Erythroblast (primary cell): ENCODE results near the gene ATG2B.

Source experiments
- GATA1 ChIP-seq: IDR thresholded peaks from 2 replicates; pipeline ENCODE4 v1.6.1; 2011; ENCODE audit warnings: low read depth, mild to moderate bottlenecking, control low read depth, low read length, moderate library complexity
- POLR2A ChIP-seq: IDR thresholded peaks from 2 replicates; pipeline ENCODE4 v1.6.1; 2011; ENCODE audit warnings: mild to moderate bottlenecking, low read length

DNA sequence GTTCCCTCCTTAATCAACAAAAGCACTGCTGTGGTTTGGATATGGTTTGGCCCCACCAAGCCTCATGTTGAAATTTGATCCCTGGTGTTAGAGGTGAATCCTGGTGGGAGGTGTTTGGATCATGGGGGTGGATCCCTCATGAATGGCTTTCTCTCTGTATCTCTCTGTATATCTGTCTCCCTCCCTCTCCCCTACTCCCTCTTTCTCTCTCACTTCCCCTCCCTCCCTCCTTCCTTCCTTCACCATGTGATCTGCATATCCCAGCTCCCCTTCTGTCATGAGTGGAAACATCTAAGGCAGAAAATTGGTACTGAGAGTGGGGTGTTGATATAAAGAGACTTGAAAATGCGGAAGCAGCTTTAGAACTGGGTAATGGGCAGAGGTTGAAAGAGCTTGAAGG, 5.4 kb upstream of the ATG2B start:
- TF ChIP-seq POLR2A (no peak), GATA1 (no peak)
